ENCODE data around the gene CDK5RAP3. TPM values are rescaled to one million over a fixed set of nuclear protein-coding genes. Genes with fewer than 3 reads are reported as not detected.

CDK5RAP3 gene
- total and polyA plus RNA-seq, 2 of the 13 experiments (the other 11 are each of a cell fraction or from before 2014, with no cell fraction given), result 128 to 154 TPM

GRCh38 chr17:48028736-48029135 is 57.8 kb downstream of the CDK5RAP3 start:
- no peak overlapping the region for H3K9ac ChIP-seq (ENCODE audit: insufficient read depth, low read depth, low read length)
- no peak for ATAC-seq
- H3K9me3 ChIP-seq (ENCODE audit: low read length), result no peaks in the 10 kb centered on the region
- no peaks in the 10 kb centered on the region for H3K36me3 ChIP-seq (replicated peaks in 1 of 2; ENCODE audit: control insufficient read depth in 1 of 2, insufficient read depth in 2 of 2, low read length in 2 of 2)
- no peak overlapping the region for H3K4me3 ChIP-seq (replicated peaks in 1 of 3; ENCODE audit: insufficient read depth in 1 of 3, low read depth in 2 of 3, low read length in 3 of 3)
- no peak overlapping the region for H3K4me2 ChIP-seq (ENCODE audit: low read depth, low read length)
- no peak overlapping the region for H3K27ac ChIP-seq (ENCODE audit: extremely low read length, insufficient read depth, low read length)
- no peaks in the 10 kb centered on the region for H3K79me2 ChIP-seq (ENCODE audit: insufficient read depth, low read length)
- in situ Hi-C loops (cut with HindIII; ENCODE audit: extremely low pct_ligation_motif_present, low pct_unique_long_range_greater_than_20kb), result loop anchor here (5.0 to 10.0 kb wide), 4 partner anchors 44 to 584 kb away; partner anchors contain the start of gene HOXB7
- no peak for DNase-seq (ENCODE audit: low spot score)
- ChIA-PET CTCF (ENCODE audit: low intra/inter-chr PET ratio, low total read pairs) (no interaction called here), POLR2A (no interaction called here)
- H4K20me1 ChIP-seq (ENCODE audit: insufficient read depth, low read length), result no peaks in the 10 kb centered on the region
- H3K4me1 ChIP-seq (ENCODE audit: insufficient read depth, low read length), result peaks cover 31% of the 10 kb centered on the region
- intact Hi-C loops (cut with micrococcal nuclease; ENCODE audit: unreplicated experiment), result loop anchor here (5.0 to 10.0 kb wide), 2 partner anchors 426 to 589 kb away; partner anchors contain the start of gene HOXB8
- FAIRE-seq, result no peak
- 25% methylated on average over 1 of the region's 1 CpG for WGBS (ENCODE audit: low lambda C conversion rate)
- H3K27me3 ChIP-seq (ENCODE audit: control insufficient read depth in 1 of 2, insufficient read depth in 2 of 2, low read length in 2 of 2), result peaks cover 1 to 37% of the 10 kb centered on the region in 2 experiments; a peak in 3 of 5 replicates
- no TSS peak for BruUV-seq (replicated peaks)
- H2AFZ ChIP-seq (ENCODE audit: low read length), result no peak overlapping the region
- TF ChIP-seq MBNL3 (CRISPR knock-in tag; conservative IDR thresholded peaks at IDR 0.05) (no peak), HOXA5 (CRISPR knock-in tag; IDR thresholded peaks at IDR 0.05) (no peak), ZNF121 (CRISPR knock-in tag; IDR thresholded peaks at IDR 0.05) (no peak), SOX5 (CRISPR knock-in tag; IDR thresholded peaks at IDR 0.05; ENCODE audit: borderline replicate concordance) (no peak), PRDM15 (CRISPR knock-in tag; IDR thresholded peaks at IDR 0.05) (no peak), JUN (CRISPR knock-in tag; IDR thresholded peaks at IDR 0.05) (no peak), CBX2 (IDR thresholded peaks at IDR 0.05; ENCODE audit: low read depth, low read length) (no peak), CBX2 (CRISPR knock-in tag; IDR thresholded peaks at IDR 0.05; ENCODE audit: low read depth) (no peak), ZNF770 (CRISPR knock-in tag; IDR thresholded peaks at IDR 0.05) (no peak), HMG20A (CRISPR knock-in tag; IDR thresholded peaks at IDR 0.05; ENCODE audit: borderline replicate concordance) (no peak), ZNF703 (CRISPR knock-in tag; IDR thresholded peaks at IDR 0.05; ENCODE audit: borderline replicate concordance) (no peak), POLR2A (IDR thresholded peaks at IDR 0.05; ENCODE audit: insufficient read depth in 1 of 2, low read depth in 2 of 2, low read length in 2 of 2) (no peak), JUND (CRISPR knock-in tag; IDR thresholded peaks at IDR 0.05) (no peak), IRF1 (CRISPR knock-in tag; IDR thresholded peaks at IDR 0.05; ENCODE audit: low read depth) (no peak), PAWR (CRISPR knock-in tag; IDR thresholded peaks at IDR 0.05; ENCODE audit: borderline replicate concordance) (no peak), AGO2 (optimal IDR thresholded peaks at IDR 0.05; ENCODE audit: low read depth, low read length) (no peak), MLXIP (CRISPR knock-in tag; IDR thresholded peaks at IDR 0.05; ENCODE audit: borderline replicate concordance) (no peak)
